SU-DHL-6 (cell line): ENCODE results near the gene TNS3.

ENCODE experiments used
- H2AFZ ChIP-seq: fragments of 200-600 bp; sonication (generic); 2 replicates; pipeline ENCODE4 v1.6.1; 2014; ENCODE audit warnings: low read depth, mild to moderate bottlenecking, moderate library complexity, mixed read lengths, antibody characterized with exemption, low read length; ENCODE audit not compliant: severe bottlenecking
- H3F3A ChIP-seq: fragments of 200-600 bp; shearing (Covaris generic); 2 replicates; pipeline ENCODE4 v1.6.0; 2016; ENCODE audit warnings: antibody characterized with exemption, mild to moderate bottlenecking; ENCODE audit not compliant: insufficient read depth
- H3K27ac ChIP-seq: fragments of 200-600 bp; sonication (generic); 2 replicates; pipeline ENCODE4 v1.5.1; 2016; ENCODE audit warnings: low read depth, mild to moderate bottlenecking, low read length, moderate library complexity, mixed read lengths
- H3K27me3 ChIP-seq: fragments of 200-600 bp; sonication (generic), shearing (Covaris generic); 2 replicates; pipeline ENCODE4 v1.6.0; 2014; ENCODE audit warnings: mild to moderate bottlenecking, low read length
- H3K36me3 ChIP-seq: fragments of 200-600 bp; sonication (generic); 2 replicates; pipeline ENCODE4 v1.6.1; 2014; ENCODE audit warnings: mild to moderate bottlenecking, low read length, mixed read lengths
- H3K4me2 ChIP-seq: fragments of 300-600, 200-600 bp; shearing (Covaris generic), sonication (generic); 2 replicates; pipeline ENCODE4 v1.6.0; 2014; ENCODE audit warnings: low read length, low read depth, mild to moderate bottlenecking; ENCODE audit not compliant: poor library complexity, severe bottlenecking
- H3K4me3 ChIP-seq: fragments of 200-600 bp; sonication (generic); 2 replicates; pipeline ENCODE4 v1.5.1; 2014; ENCODE audit warnings: antibody characterized with exemption, low read length, mild to moderate bottlenecking, mixed read lengths; ENCODE audit not compliant: insufficient read depth, poor library complexity, severe bottlenecking
- H3K79me2 ChIP-seq: fragments of 200-600 bp; sonication (generic); 2 replicates; pipeline ENCODE4 v1.6.1; 2014; ENCODE audit warnings: mild to moderate bottlenecking, low read length, moderate library complexity; ENCODE audit not compliant: insufficient read depth
- H3K9ac ChIP-seq: fragments of 200-600 bp; sonication (generic); 2 replicates; pipeline ENCODE4 v1.7.0; 2014; ENCODE audit warnings: mild to moderate bottlenecking, low read length
- H3K9me2 ChIP-seq: fragments of 200-600 bp; sonication (generic); replicated peaks from 2 replicates; pipeline ENCODE4 v1.6.1; 2014; ENCODE audit warnings: low read length; ENCODE audit not compliant: insufficient read depth
- H3K9me3 ChIP-seq: fragments of 200-600 bp; sonication (generic); 2 replicates; pipeline ENCODE4 v1.6.1; 2014; ENCODE audit warnings: low read length, mixed read lengths; ENCODE audit not compliant: insufficient read depth
- H4K20me1 ChIP-seq: fragments of 200-600 bp; sonication (generic); 2 replicates; pipeline ENCODE4 v1.6.1; 2014; ENCODE audit warnings: low read depth, mild to moderate bottlenecking, antibody characterized with exemption, low read length, moderate library complexity, mixed read lengths
- CTCF ChIP-seq: fragments of 200-600 bp; sonication (generic); IDR thresholded peaks from one replicate; pipeline ENCODE4 v1.5.1; 2017; ENCODE audit warnings: antibody characterized with exemption, mild to moderate bottlenecking, low read length, moderate library complexity; ENCODE audit not compliant: insufficient read depth, poor library complexity, severe bottlenecking
- EZH2phosphoT487 ChIP-seq: fragments of 200-600 bp; sonication (generic), shearing (Covaris generic); conservative IDR thresholded peaks from 2 replicates; pipeline ENCODE4 v1.6.1; 2018; ENCODE audit warnings: mild to moderate bottlenecking, antibody characterized with exemption, low read length, moderate library complexity, mixed read lengths

TNS3 gene

DNA sequence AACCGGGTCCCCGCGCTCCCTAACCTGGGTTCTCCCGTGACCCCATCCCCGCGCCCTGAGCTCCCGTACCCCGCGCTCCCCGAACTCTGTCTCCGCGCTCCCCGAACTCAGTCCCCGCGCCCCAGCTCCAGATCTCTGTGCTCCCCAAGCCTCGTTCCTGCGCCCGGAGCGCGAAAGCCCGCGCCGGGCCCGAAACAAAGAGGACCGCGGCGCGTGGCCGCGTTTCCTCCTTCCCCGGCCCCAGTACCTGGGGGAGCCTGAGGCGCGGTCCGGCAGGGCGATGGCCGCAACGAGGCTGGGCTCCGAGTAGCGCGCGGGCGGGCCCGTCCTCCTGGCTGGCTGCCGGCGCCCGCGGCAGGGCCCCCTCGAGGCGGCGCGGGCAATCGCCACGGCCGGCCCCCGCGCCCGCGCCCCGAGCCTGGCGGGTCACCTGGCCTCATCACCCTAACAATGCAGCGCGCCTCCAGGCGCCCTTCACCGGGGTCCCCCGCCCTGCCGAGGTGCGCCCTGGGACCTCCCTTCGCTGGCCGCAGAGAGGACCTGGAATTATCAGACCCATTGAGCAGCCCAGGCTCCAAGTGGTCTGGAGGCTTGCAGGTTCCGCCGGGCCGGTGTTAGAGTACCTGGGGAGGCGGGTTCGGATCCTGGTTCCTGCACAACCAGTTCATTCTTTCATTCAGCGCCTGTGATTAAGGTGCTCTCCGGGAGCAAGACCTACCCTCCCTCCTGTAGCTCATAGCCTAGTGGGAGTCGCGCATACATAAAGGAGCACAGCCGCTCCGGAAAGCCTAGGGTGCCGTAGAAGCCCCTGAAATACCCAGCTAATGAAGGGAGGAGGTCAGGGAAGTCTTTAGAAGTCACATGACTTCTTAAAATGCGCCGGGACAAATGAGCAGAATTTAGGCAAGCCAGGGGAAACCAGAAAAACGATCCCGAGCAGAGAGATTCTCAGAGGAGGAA lies at the start of gene TNS3:
Gene TNS3 (minus strand): TSS at position 308 of the 960 bp plus-strand sequence. CDS start 142,475 bp downstream, outside the sequence.
- no peaks in the 10 kb centered on the region for H3K27me3 ChIP-seq
- H3K27ac ChIP-seq = peak within 1 kb of the TSS; percentile 69
- peak within 1 kb of the TSS; percentile 86 for H2AFZ ChIP-seq
- no peaks in the 10 kb centered on the region for H3K36me3 ChIP-seq
- no peaks in the 10 kb centered on the region for H4K20me1 ChIP-seq
- H3K79me2 ChIP-seq = peaks cover 44% of the 10 kb centered on the region
- TF ChIP-seq EZH2phosphoT487 (no peak), CTCF (peak; percentile 14)
- H3K9me3 ChIP-seq = no peaks in the 10 kb centered on the region
- peak within 1 kb of the TSS; percentile 81 for H3K4me2 ChIP-seq
- peak within 1 kb of the TSS; percentile 83 for H3K9ac ChIP-seq
- H3K9me2 ChIP-seq = no peaks in the 10 kb centered on the region
- H3F3A ChIP-seq = peaks cover 19% of the 10 kb centered on the region; the same call in 1 of the 2 replicates
- H3K4me3 ChIP-seq = peak within 1 kb of the TSS; percentile 77

GRCh38 chr7:47631711-47632110 lies 49.8 kb upstream of the TNS3 start:
- H3K36me3 ChIP-seq = no peaks in the 10 kb centered on the region
- no peak overlapping the region for H3K4me3 ChIP-seq
- H3K79me2 ChIP-seq = no peaks in the 10 kb centered on the region
- H4K20me1 ChIP-seq = no peaks in the 10 kb centered on the region
- H3K27ac ChIP-seq = no peak overlapping the region
- H3K4me2 ChIP-seq = no peak overlapping the region
- no peaks in the 10 kb centered on the region for H3K9me3 ChIP-seq
- H3F3A ChIP-seq = no peaks in the 10 kb centered on the region
- H3K9me2 ChIP-seq = no peaks in the 10 kb centered on the region
- no peak overlapping the region for H3K9ac ChIP-seq
- TF ChIP-seq EZH2phosphoT487 (no peak), CTCF (no peak)
- H2AFZ ChIP-seq = no peak overlapping the region
- no peaks in the 10 kb centered on the region for H3K27me3 ChIP-seq

DNA sequence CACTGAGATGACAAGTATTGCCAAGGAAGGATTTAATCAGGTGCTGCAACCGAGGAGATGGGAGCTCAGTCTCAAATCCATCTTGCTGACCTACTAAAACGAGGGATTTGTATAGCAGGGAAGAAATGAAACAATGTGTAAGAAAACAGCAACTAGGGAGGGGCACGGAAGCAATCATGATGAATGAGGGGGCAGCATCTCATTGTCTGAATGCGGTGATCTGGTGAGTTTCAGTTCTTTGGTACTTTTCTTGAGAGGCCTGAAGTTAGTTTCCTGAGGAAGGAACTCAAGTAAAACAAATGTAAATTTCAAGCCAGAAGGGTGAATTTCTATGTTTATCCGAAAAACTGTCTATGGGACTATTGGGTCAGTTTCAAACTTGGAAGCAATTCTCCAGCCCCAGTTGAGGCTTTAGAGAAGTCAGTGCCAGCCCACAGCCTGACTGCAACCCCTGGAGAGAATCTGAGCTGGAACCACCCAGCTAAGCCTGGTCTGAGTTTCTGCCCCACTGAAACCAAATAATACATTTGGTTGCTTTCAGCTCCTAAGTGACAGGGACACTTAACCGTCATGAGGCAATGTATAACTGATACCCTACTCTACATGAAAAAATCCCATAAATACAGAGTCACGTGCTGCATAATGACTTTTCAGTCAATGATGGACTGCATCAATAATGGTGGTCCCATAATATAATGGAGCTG lies 45.8 kb upstream of the TNS3 start:
- H3F3A ChIP-seq = peaks cover 4% of the 10 kb centered on the region; the same call in 1 of the 2 replicates
- H3K9ac ChIP-seq = peak overlapping the region; percentile 1; the same call in 1 of the 2 replicates
- H3K4me3 ChIP-seq = no peak overlapping the region
- H4K20me1 ChIP-seq = no peaks in the 10 kb centered on the region
- H3K4me2 ChIP-seq = peak overlapping the region; percentile 8
- H3K27me3 ChIP-seq = no peaks in the 10 kb centered on the region
- H3K36me3 ChIP-seq = no peaks in the 10 kb centered on the region
- H3K79me2 ChIP-seq = no peaks in the 10 kb centered on the region
- H3K9me2 ChIP-seq = no peaks in the 10 kb centered on the region
- H3K27ac ChIP-seq = no peak overlapping the region
- TF ChIP-seq EZH2phosphoT487 (no peak), CTCF (no peak)
- peak overlapping the region; percentile 6 for H2AFZ ChIP-seq
- H3K9me3 ChIP-seq = no peaks in the 10 kb centered on the region
